A172 (cell line): ENCODE results near the gene RASL12. TPM values are rescaled to one million over a fixed set of nuclear protein-coding genes. Genes with fewer than 3 reads are reported as not detected.
A peak's percentile ranks its signal among the peaks of the same experiment; 100 is the strongest.

Experiments used
- DNase-seq: peaks from one replicate; pipeline ENCODE4 v3.0.0-alpha.2; 2015; ENCODE audit warnings: low spot score
- total RNA-seq: library from RNA; depleted of rRNA; stranded (reverse); fragments of >200 nt; shearing (Covaris generic); gene quantifications from 2 replicates; pipeline ENCODE4 v1.2.3, GENCODE V29; 2014

RASL12 gene
- total RNA-seq, 1 experiment from 2014 or later: not detected

DNA sequence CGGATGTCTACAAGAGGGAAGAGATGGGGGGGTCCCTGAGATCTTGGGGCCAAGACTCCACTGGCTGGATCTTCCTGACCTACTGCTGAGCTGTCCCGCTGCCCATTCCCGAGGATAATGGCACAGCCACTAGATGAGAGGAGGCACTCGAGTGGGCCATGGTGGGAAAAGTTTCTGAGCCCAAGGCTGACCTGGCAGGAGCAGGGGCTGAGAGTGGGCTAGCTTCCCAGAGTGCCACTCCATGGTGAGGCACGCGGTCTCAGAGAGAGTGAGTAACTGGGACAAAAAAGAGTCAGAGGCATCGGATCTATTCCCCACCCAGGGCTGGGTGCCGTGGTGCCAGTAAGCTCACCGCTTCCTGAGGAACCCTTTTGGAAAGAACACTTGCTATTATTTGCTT, 11.7 kb downstream of the RASL12 start:
- DNase-seq: no peak

GRCh38 chr15:65055201-65055870, 12.5 kb downstream of the RASL12 start:
- peak; percentile 55 for DNase-seq

DNA sequence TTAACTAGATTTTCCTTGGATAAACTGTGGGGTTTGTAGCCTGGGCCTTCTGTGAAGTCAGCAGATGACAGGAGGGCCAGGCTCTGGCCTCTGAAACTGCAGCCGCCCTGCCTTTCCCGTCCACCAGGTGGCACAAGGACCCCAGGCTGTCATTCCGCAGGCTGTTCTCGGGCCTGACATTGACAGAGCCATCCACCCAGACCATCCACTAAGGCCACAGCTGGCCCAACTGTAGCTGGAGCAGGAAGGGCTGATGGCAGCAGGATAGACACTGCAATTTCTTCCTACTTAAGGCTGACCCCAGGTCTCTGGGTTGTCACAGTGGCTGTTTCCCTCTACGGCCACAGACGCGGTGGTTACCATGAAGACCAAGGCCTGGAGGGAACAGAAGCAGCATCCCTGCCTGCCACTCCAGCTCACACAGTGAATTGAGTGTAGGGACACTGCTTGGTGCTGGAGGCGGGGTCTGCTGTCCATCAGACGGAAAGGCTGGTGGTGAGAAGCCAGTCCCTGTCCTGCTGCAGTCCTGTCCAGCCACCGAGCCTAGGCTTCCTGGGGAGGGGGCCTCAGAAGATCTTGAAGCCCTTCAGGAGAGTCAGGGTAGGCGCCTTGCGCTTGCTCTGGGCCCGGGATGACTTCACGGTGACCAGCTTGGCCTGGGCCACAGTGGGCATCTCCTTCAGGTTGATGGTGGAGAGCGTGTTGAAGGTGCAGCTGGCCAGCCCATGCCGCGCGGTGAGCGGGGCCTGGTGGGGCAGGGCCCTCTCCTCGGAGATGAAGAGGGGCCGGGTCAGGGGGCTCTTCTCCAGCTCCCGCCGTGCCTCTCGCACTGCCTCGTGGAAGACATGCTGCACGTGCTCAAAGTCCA, 13.2 kb downstream of the RASL12 start:
- peak; percentile 56 for DNase-seq

DNA sequence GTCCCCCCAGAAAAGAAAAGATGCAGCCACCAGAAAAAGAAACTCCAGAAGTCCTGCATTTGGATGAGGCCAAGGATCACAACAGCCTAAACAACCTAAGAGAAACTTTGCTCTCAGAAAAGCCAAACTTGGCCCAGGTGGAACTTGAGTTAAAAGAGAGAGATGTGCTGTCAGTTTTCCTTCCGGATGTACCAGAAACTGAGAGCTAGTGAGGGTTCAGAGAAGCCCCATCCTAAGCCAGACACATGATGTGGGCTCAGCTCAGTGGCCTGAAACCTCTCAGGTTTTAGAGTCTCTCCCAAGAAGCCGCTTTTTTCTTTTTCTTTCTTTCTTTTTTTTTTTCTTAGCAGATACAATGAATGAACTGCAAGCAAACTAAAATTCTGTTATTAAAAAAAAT, 14.8 kb downstream of the RASL12 start:
- DNase-seq: no peak

GRCh38 chr15:65051266-65051665, 16.5 kb downstream of the RASL12 start:
- no peak for DNase-seq

DNA sequence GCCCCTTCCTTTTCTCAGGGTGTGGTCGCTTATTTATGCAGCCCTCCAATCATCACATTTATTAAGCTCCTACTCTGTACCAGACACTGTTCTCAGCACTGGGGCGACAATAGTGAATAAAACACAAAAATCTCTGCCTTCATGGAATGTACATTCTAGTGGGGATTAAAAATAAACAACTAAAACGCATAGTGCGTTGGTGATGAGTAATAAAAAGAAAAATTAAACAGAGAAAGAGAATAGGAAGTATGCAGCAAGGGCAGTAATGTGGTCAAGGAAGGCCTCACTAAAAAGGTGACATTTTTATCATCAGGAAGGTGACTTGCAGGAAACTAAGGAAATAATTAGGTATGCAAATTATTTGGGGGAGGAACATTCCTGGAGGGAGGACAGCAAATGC, 17.5 kb downstream of the RASL12 start:
- DNase-seq: no peak

- DNase-seq: peak; percentile 87
These were observed 18.4 kb downstream of the RASL12 start for GRCh38 chr15:65049418-65049840.

- DNase-seq: no peak
These were observed 19.6 kb downstream of the RASL12 start for GRCh38 chr15:65048241-65048640.

- no peak for DNase-seq
These were observed 22.9 kb downstream of the RASL12 start, which contains the start of gene SLC51B for GRCh38 chr15:65044724-65045481. Gene SLC51B, plus strand, starts transcription at chr15:65045387. Its CDS starts 4,618 bp downstream, at chr15:65050005.

DNA sequence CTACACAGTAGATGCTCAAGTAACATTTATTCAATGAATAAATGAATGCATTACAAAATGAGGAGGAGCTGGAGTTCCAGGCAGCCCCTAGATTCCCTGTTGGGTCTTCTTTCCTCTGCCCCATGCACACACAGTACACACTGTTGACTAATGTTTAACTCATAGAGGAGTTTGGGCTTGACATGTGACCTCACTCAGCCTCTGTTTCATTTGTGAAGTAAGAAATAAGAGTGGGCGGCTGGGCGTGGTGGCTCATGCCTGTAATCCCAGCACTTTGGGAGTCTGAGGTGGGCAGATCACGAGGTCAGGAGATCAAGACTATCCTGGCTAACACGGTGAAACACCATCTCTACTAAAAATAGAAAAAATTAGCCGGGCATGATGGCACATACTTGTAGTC, 23.6 kb downstream of the RASL12 start:
- peak; percentile 32 for DNase-seq

- DNase-seq: no peak
These were observed 24.9 kb downstream of the RASL12 start for GRCh38 chr15:65042776-65043327.

DNA sequence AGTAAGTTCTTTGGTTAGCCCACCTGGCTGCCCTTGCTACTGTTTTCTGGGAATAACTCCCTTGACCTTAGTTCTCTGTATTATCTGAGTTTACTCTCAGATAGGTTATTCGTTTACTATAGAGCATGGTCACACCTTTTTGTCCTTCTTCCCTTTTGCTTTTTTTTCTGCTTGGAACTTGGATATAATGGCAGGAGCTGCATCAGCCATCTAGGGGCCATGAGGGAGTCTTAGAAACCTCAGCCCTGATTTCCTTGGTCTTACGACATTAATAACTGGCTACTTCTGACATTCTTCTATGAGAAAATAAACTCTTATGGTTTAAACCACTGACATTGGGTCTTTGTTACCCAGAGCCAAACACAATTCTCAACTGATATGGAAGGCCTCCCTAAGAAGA, 26.0 kb downstream of the RASL12 start:
- no peak for DNase-seq

DNA sequence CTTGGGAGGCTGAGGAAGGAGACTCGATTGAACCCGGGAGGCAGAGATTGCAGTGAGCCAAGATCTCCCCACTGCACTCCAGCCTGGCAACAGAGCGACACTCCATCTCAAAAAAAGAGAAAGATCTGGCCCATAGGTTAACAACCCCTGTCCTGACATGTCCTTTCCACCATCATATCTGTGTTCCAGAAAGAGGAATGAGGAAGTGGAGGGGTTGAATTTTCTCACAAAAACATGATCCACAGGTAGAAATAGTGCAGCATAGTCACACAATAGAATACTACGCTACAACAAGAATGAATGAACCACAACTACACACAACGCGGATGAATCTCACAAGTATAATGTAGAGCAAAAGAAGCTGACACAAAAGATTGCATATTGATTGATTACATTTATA, 27.3 kb downstream of the RASL12 start:
- no peak for DNase-seq

DNA sequence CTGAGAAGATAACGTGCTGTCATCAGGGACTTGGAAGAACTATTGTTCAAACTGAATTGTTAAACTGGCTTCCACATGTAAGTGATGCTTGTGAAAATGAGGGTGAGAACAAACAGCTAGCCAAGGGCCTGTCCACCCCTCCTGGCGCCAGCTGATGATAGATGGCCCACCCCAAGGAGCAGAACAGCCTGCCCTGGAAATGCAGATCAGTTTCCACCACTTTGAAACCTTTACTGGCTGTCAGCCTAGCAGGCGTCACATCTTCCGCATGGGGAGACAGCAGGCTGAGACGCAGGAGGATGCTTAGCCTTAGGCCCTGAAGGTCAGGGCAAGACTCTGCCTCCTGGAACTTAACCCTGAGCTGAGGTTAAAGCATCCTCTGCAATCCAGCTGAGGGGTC, 29.0 kb downstream of the RASL12 start:
- no peak for DNase-seq

GRCh38 chr15:65038428-65038827, 29.4 kb downstream of the RASL12 start:
- no peak for DNase-seq

- DNase-seq: no peak
These were observed 30.5 kb downstream of the RASL12 start for GRCh38 chr15:65037309-65037708.

DNA sequence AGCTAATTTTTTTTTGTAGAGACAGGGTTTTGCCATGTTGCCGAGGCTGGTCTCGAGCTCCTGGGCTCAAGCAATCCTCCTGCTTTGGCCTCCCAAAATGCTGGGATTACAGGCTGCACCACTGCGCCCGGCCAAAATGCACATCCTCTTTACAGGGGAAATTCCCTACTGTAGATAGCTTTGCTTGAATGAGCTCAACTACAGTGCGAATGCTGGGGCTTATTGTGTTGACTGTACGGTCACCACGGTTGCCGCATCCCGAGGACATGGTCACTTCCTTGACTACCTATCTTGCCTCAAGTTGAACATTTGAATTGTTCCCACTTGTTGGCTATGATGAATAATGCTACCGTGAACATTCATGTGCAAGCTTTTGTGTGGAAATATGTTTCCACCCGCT, 33.1 kb downstream of the RASL12 start:
- no peak for DNase-seq

DNA sequence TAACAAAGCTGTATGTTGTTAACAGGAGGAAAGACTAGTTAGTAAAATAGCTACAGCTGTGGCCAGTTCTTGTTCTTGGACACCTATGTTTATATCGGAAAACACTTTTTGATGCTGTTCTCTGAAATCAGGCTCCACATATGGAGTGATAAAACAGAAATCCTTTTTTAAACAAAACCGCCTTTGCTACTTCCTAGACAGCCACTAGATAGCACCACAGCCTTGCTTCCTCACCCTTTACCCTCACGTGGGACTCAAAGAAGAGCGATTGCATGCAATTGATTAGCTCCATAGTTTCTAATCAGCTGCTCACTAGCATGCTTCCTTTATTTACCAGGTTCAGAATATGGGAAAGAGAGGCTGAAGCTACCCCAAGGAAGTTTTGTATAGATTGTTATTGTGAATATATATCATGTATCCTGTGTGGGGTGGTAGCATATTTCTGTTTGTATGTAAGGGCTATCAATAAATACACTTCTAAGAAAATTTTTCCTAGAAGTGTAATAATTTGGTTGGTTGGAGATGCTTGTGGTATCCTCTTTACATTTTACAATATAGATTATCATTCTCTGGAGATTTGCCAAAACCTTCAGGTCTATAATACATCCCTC, 34.0 kb downstream of the RASL12 start:
- DNase-seq: peak; percentile 25

GRCh38 chr15:65032801-65033537, 34.8 kb downstream of the RASL12 start:
- no peak for DNase-seq

DNA sequence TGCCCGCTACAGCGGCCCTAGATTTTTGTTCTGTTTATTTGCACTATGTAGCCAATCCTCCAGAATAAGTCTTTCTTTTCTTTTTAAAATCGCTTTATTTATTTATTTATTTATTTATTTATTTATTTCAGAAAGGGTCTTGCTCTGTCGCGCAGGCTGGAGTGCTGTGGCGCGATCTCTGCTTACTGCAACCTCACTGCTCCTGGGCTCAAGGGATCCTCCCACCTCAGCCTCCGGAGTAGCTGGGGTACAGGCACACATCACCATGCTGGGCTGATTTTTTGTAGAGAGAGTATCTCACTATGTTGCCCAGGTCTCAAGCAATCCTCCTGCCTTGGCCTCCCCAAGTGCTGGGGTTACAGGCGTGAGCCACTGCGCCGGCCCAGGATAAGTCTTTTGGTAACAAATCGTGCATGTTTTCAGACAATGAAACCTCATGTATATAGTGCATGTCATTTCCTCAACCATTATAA, 38.0 kb downstream of the RASL12 start:
- DNase-seq: no peak
